ENCODE results near the gene ZC3H7B.
"Not testable (repeated sequence)": the region's sequence is repeated elsewhere in the genome, so short reads cannot be mapped to it uniquely, and the experiment has no call there.

The ZC3H7B gene

GRCh38 chr22:41301085-41302020 is at the start of gene ZC3H7B:
ZC3H7B (plus strand) TSS chr22:41301525; CDS start chr22:41320661, 19,136 bp downstream.
- peak; percentile 84 for DNase-seq

DNA sequence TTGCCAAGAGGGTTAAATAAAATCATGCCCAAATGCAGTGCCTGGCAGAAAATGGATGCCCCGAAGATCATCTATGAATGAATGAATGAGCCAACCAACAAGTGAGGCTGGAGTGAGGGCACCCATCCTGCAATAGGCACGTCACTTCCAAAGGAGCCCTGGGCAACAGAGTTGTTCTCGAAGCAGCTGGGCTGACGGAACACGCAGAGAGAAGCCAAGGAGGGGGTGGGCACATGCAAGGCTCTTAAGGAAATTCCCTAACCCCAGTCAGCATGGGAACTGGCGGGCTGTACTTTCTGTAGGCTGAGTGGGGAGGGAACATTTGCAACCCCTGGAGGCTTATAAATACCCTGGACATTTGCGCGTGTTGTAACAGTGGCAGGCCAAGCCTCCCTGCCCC is 49.0 kb upstream of the ZC3H7B start:
- no peak for DNase-seq

GRCh38 chr22:41254230-41254629 is 47.1 kb upstream of the ZC3H7B start:
- DNase-seq: no peak

DNA sequence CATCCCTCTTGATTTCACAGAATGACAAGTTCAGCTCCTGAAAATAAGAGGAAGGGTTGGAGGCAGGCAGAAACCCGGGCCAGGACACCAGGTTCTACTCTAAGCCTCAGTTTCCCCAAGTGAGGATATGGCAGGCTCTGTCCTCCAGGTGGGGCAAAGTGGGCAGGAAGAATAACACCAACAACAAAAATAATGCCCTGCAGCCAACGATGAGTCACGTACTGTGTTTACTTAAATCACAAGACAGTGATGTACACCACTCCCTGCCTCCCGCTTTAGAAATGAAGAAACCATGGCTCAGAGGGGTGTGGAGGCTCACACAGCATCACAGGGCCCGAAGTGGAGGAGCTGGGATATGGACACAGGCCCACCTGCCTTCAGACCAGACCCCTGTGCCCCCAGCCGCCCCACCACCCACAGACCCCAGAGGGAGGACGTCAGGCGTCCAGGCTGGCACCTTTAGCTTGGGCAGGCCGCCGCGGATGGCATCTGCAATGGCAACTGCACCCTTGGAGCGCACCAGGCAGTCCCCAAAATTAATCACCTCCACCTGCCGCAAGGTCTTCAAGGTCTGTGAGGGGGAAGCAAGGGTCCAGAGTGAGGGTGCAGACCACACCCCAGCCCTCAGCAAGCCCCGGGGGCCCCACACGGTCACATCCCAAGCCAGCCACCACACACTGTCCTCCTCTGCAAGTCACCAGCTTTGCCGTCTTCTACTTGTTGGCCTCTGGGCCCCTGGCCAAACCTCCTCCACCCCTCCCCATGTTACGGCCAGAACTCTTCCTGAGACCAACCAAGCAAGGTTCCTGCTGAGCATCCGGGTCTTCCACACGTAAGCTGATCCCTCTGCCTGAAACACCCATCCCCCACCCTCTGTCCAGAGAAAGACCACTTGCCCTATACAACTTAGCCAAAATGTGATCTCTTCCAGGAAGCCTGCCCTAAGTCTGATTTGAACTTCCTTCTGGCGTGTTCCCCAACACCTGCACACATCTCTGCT is 44.8 kb upstream of the ZC3H7B start:
- no peak for DNase-seq

GRCh38 chr22:41257696-41258095 is 43.6 kb upstream of the ZC3H7B start:
- DNase-seq: no peak

GRCh38 chr22:41259756-41260155 is 41.6 kb upstream of the ZC3H7B start:
- DNase-seq: not testable (repeated sequence)

DNA sequence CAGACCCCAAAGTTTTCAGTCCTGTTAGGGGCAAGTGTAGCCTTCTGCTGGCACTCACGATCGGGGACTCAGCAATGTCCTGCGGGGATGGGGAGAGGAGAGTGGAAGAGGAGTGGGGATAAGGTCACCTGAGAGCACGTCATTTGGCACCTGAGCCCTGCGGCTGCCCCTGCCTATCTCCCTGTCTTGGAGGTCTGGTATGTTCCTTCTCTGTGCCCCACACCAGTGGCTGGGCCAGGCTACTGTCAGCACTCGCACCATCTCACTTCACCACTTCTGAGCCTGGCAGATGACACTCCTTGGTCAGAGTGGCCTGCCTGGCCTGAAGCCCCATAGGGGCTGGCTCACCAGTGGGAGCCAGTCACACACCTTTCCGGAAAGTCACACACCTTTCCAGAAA is 40.5 kb upstream of the ZC3H7B start:
- DNase-seq: no peak

DNA sequence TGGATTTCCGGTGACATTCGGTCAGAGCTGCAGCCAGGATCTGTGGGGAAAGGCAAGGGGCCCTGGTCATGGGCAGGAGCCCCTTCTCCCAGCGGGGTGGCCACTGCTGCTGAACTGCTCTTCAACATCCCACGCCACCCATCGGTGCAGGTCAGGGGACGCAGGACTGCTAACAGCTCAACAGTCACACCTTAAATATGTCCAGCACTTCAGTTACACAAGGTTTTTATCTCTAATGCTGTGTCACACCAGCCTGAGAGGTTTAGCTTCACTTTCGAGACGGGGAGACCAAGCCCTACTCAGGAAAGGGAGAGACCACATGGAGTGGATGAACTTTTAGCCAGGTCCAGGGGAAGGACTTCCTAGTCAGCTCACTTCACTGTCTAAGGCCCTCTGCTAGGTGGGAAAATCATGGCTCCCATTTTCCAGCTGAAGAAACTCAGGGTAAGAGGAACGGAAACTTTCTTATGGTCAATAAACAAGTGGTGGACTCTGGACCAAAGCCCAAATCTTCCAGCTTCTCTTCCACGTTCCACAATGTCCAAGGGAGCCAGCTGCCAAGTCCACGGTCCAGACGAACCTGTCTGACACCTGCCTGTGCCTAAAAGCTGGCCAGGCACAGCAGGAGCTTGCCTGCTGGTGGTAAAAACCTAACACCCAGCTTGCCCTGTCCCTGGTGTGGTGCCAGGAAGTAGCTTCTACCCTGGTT is 39.6 kb upstream of the ZC3H7B start:
- no peak for DNase-seq

GRCh38 chr22:41262250-41262765 is 39.0 kb upstream of the ZC3H7B start:
- no peak for DNase-seq

- DNase-seq: no peak
These were observed 37.6 kb upstream of the ZC3H7B start for GRCh38 chr22:41263704-41264103.

DNA sequence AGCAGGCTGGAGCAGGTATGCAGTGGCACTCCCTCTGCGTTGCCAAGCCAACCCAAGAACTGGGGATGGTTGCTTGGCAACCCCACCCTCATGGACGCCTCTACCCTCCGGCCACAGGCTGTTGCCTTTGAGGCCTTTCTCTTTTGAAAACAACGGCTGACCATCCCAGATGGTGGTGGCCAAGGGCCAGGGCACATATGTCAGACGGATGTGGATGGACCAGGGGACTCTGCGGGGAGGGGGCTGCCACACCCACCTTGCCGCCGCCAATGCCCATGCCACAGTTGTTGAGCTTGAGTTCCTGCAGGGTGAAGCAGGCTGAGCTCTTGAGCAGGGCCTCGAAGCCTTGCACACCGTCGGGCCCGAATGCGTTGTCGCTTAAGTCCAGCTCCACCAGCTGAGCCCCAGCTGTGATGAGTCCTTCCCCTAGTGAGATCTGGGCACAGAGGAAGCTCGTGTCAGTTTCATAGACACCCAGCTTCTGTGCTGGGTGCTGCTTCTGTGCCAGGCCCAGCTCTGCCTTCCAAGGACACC is 36.9 kb upstream of the ZC3H7B start:
- no peak for DNase-seq

DNA sequence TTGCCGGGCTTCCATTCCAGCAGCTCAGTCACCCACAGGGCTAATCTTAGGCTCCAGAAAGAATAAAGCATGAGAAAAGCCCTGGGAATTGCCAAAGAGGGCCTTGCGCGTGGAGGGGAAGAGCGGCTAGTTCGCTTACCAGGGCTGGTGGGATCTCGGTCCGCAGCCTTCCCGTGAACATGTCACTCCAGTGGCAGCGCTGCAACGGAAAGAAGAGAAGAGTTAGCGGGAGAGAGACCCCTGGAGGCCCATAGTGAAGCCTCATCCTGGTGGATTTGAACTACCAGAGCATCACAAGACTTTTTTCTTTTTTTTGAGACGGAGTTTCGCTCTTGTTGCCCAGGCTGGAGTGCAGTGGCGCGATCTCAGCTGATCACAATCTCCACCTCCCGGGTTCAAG is 33.4 kb upstream of the ZC3H7B start:
- DNase-seq: no peak

DNA sequence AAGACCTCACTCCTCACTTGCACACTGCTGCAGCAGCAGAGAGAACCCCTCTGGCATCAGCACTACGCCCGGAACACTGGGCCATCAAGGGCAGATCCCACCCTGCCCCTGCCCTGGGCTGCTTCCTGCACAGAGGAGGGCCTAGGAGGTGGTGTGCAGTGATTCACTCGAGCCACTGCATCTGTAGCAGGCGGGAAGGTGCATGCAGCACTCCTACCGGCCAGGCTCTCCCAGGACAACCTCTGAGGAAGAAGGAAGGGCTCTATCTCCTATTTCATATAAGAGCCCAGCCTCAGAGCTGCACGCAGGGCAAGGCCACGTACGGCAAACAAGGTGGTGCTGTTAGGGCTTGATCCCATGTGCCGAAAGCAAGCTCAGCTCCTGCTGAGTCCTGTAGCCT is 29.5 kb upstream of the ZC3H7B start:
- DNase-seq: no peak

- no peak for DNase-seq
These were observed 28.2 kb upstream of the ZC3H7B start for GRCh38 chr22:41273128-41273527.

DNA sequence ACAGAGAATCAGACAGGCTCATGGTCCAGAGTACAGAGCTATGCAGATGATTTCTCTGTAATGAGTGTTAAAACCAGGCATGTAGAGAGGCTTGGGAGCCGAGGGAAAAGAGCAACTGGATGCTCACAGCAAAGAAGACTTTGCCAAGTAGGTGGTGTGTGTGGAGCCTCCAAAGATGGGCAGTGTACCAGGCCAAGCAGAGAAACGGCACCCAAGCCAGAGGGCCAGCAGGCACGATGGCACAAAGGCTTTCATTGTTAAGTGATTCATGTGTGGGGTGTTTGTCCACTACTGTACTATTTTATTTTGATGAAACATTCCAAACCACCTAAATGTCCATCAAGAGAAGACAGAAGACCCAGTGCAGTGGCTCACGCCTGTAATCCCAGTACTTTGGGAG is 26.5 kb upstream of the ZC3H7B start:
- no peak for DNase-seq

DNA sequence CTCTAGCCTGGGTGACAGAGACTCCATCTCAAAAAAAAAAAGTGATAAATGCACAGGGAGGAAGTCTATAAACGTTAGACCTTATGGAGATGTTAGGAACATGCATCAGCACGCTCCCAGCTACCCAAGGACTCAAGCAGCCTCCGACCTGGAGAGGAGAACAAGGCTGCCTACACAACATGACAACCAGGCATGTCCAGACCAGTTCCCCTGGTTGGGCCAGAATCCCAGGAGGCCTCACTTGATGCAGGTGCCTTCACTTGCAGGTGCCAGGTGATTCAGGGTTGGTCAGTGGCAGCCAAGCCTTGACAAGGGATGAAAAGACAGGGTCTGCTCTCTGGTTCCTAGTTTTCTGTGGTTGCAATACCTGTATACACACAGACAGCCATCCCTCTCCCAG is 21.3 kb upstream of the ZC3H7B start:
- no peak for DNase-seq

DNA sequence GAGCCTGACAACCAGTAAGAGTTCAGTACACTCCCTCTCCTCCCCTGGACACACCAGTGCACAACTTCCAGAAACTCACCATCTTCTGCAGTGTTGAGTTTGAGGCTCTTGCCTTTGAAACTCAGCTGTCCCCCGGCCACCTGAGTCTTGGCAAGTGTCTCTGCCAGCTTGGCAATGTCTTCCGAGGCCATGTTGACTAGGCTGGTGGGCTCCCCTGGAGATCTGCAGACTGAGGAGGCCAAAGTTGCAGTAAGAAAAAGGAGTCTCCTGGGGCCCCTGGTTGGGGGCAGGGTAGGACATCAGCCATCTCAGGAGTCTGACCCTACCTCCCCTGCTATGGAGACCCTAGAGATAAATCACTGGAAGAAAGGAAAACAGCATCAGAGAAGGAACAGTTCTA is 20.5 kb upstream of the ZC3H7B start:
- DNase-seq: no peak

DNA sequence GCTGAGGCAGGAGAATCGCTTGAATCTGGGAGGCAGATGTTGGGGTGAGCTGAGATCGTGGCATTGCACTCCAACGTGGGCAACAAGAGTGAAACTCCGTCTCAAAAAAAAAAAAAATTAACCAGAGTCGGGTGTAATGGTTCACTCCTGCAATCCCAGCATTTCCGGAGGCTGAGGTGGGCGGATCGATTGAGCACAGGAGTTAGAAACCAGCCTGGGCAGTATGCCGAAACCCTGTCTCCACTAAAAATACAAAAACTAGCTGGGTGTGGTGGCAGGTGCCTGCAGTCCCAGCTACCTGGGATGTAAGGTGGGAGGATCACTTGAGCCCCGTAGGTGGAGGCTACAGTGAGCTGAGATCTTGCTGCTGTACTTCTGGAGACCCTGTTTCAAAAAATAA is 16.9 kb upstream of the ZC3H7B start:
- DNase-seq: no peak

DNA sequence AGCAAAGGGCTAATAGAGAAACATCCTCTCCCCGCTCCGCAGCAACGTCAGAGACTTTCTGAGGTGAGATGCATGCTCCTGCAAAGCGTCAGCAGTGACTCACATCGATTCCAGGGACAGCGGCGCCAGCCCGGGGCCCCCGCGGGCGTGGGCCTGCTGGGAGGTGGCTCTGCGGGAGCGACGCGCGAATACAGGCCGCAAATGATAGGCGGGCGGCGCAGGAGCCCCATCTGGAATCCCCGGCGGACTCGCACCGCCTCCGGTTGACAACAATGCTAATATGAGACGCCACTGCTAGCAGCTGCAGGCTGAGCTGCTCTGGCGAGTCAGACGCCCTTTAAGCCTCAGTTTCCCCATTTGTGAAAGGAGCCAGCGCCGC is 15.9 kb upstream of the ZC3H7B start:
- peak; percentile 92 for DNase-seq

DNA sequence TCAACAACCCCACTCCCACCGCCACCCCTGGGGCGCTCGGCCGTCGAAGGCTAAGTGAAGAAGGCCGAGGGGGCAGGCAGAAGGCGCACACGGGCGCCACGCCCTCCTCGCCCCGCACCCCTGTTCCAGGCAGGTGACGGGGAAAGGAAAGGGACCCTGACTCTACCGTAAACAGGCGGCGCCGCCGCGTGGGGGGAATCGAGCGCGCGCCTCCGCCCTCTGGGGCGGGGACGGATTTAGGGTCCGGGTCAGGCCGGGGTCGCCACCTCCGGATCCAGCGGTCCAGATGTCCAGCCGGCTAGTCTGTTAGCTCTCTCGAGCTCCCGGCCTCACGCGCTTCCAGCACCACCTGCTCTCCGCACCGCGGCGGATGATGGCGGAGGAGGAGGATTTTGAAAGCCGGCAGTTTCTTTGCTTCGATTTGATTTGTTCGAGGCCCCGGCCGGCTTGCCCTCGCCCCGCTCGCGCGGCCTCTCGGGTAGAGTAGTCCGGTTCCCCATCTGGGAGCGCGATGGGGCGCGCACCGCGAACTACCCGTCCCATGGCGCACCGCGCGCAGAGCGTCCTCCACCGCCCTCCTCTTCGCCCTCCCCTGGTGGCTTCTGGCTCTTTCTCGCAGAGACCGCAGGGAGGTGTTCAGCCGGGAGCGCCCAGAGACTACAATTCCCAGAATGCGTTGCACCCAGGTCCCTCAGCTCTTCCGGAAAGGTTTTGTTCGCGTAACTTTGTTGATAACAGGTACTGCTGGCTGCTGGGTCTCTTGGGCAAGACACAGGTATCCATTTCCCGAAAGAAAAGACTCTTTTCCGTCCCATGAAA is 15.3 kb upstream of the ZC3H7B start, which contains the start of gene RANGAP1:
Gene RANGAP1 (minus strand): TSS at position 368 of the 819 bp plus-strand sequence. CDS start 5,143 bp downstream, outside the sequence.
- peak; percentile 98 for DNase-seq

GRCh38 chr22:41286639-41287091 is 14.7 kb upstream of the ZC3H7B start:
- DNase-seq: peak; percentile 46

Data from stimulated activated CD4-positive, alpha-beta T cell treated with anti-CD3 and anti-CD28 coated beads, Interleukin-4, amount 100 ng/mL, for 24 hours (primary cell).